Activated CD8-positive, alpha-beta memory T cell treated with anti-CD3 and anti-CD28 coated beads, Interleukin-2, amount 50 U/mL, for 24 hours (primary cell): ENCODE results near the gene MAP3K20.
"Not testable (repeated sequence)": the region's sequence is repeated elsewhere in the genome, so short reads cannot be mapped to it uniquely, and the experiment has no call there.

Source experiments
- DNase-seq: peaks from one replicate; pipeline ENCODE4 v3.0.0-alpha.2; 2020; ENCODE audit errors: extremely low read depth

Gene MAP3K20

DNA sequence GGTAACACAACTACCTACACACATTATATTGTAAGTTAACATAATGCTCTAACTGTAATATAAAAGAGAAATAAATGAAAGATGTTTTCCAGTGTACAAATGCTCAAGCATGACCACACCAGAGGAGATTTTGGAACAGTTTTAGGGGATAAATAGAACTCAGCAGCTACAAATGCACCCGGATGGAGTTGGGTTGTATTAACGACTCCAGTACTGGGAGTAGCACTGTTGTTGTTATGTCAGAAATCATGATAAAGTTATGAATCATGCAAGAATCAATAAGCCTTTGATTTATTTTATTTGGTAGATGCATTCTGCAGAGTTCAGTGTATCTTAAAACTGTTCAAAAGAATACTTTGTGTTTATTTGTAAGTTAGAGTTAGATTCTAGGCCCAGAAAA lies 126.9 kb downstream of the MAP3K20 start:
- DNase-seq = no peak

DNA sequence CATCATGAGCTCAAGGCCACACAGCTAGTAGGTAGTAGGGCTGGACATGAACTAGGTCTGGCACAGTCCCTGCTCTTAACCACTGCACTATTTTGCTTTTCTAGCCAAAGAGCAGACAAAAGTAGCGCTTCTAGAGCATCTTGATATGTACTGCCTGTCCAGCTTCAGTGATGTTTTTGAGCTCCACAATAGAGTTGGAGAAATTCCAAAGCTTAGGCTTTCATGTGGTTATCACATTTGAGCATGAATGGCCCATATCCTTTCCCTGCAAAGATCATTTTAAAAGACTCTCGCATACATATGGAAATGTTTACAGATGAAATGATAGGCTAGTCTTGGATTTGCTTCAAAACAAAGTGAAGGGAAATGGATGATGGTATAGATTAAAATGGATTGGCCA lies 128.7 kb downstream of the MAP3K20 start:
- no peak for DNase-seq

- DNase-seq = no peak
Observed at GRCh38 chr2:173205375-173205774, 129.7 kb downstream of the MAP3K20 start.

- DNase-seq = not testable (repeated sequence)
Observed at GRCh38 chr2:173207124-173207523, 131.5 kb downstream of the MAP3K20 start.

- DNase-seq = peak; percentile 4
Observed at GRCh38 chr2:173210270-173211196, 134.9 kb downstream of the MAP3K20 start.

DNA sequence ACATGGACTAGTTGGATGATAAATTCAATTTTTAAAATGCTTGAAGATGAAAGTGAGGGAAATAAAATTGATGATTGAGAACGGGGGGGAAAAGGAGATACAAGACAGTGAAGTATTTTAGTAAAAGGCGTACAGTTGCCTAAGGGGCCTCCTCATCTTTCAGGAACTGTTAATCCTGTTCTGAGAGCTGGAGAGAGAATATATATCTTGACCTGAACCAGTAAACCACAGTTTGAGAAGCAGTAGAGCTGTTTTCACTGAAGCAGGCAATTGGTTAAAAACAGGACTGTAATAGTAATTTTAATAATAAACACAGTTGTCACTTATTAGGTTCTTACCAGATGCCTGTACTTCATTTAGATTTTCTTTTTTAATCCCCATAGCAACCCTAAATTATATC lies 137.5 kb downstream of the MAP3K20 start:
- no peak for DNase-seq

GRCh38 chr2:173214213-173214612 lies 138.6 kb downstream of the MAP3K20 start:
- DNase-seq = no peak

DNA sequence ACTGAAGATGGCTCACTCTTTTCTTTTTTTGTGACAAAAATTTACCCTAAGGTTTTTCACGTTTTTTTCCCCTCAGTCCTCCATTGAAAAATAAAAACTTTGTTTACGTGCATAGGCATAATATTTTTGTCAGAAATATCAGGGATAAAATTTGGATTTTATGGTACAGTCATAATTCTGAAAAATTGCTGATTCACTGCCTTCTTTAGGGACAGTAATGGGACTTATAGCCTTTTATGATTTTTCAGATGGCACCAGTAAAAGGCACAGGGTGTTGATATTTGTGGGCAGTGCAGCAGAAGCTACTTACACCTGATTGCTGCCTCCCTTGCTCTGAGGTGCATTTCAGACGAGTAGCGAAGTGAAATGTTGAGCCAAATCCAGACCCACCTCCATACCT lies 139.7 kb downstream of the MAP3K20 start:
- no peak for DNase-seq

GRCh38 chr2:173216051-173216450 lies 140.4 kb downstream of the MAP3K20 start:
- no peak for DNase-seq

DNA sequence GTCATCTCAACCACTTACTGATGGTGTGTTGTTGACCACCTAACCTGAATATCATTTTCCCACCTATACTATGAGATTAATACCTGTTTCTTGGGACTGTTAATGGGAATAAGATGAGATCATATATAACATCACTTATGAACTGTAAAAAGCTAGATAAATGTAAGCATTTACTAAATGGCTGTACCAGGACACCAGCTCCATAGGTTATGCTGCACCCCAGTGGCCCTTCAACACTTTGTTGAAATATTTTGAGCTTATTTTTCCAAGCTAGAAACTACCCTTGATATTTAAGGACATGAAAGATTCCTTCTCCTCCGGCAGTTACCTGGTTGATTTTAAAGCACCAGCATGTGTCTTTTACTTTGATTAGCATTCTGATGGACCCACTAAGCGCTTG lies 141.0 kb downstream of the MAP3K20 start:
- DNase-seq = no peak

DNA sequence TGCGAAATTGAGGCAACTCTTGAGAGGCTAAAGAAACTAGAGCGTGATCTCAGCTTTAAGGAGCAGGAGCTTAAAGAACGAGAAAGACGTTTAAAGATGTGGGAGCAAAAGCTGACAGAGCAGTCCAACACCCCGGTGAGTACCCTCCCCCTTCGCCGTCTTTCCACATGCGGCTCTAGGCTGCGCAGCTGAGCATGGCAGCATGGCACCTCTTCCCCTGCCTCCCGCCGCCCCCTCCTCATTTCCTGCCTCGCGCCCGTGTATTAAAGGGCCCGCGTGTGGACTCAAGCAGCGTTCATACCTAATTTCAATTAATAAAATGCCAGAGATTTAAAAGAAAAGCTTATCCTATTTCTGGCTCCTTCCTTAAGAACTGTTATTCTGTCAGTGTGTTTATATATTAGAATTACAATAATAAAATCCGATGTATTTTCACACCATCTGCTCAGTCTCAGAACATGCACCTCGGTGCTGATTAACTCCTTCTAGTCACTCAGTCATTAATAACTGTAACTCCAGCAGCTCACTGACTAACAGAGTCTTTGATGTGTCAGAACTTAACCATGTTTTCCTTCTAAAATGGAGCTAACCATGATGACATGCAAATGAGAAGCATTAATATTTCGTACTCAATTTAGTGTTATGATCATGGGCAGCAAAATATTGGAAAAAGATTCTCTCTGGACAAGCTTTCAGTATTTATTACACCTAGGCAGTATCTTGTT lies 141.6 kb downstream of the MAP3K20 start:
- DNase-seq = no peak

GRCh38 chr2:173218326-173219056 lies 142.8 kb downstream of the MAP3K20 start:
- no peak for DNase-seq

- DNase-seq = no peak
Observed at GRCh38 chr2:173221132-173221695, 145.6 kb downstream of the MAP3K20 start.

- no peak for DNase-seq
Observed at GRCh38 chr2:173221937-173222594, 146.4 kb downstream of the MAP3K20 start.

DNA sequence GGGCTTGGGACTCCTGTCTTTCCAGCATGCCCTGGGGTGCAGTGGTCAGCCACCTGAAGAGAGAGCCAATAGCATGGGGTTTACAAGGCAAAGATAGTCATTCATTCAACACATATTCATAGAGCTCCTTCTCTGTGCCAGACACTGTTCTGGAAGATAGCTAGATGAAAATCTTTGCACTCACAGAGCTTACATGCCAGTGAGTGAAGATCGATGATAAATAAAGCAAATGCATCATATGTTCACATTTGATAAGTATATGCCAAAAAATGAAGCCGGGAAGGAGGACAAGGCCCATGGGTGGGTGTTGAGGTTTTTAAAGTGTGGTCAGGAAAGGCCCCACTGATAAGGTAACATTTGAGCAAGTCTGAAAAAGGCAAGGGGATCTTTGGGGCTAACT lies 148.2 kb downstream of the MAP3K20 start:
- no peak for DNase-seq

DNA sequence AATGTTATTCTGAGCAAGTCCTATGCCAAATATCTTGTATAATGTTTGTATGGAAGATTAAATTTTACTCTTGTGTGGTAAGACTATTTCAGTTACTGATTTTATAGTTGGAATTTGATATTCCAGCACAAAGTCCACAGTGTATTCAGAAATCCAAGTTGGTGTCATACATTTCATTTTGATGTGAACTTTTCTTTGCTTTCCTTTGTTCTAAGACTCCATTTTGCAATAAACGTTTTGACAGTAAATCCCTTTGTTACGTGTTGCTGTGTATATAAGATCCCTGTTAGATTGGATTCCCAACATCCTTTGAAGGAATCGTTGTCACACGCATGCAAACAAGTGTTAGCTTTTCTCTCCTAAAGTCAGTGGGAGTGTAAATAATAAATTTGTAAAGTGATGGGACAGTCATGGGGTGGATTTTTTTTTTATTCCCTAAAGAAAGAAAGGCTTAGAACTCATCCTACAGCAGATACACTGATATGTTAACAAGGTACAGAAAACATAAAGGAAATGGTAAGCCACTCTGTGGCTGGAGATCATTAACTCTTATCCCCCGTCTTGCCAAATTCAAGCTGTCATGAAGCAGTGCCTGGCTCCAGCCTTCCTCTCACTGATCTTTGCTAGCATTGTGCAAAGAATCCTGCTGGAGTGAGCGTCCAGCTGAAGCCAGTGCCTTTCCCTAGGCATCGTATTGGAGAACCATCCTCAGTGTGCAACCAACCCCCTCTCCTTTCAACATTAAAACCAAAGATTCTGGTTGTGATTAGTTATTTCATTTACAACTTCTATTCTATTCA lies 151.5 kb downstream of the MAP3K20 start:
- DNase-seq = no peak

DNA sequence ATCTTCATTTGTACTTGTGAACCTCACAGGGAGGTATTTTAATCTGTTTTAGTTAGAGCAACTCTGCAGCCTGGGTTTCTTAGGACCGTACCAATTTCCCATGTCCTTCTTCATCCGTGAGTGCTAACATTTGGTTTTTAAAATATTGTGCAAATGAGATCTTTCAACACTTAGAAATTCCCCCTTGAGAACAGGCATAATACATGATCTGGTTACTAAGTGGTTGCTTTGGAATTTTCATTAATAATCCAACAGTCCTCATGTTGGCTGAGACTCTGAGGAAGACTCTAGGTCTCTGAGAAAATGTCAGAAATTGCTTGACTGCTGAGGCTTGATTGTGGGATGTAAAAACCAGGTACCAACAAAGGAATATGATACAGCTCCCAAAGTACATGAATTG lies 153.4 kb downstream of the MAP3K20 start:
- no peak for DNase-seq

DNA sequence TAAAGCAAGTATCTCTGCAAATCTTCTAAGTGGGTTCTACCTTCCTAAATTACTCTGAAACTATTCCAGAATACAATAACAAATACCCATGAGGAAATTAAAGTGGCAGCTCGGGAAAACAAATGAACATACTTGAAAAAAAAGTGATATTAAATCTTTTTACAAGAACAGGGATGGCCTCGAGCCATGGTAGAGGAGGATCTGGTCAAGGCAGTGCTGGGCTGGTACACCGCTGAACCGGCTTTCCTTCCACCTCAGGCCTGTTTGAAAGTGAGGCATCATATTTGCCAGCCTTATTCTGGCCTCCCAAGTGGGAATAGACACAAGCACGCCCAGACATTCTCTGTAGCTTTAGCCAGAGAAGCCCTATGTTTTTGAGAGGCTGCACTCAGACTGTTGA lies 154.5 kb downstream of the MAP3K20 start:
- no peak for DNase-seq

DNA sequence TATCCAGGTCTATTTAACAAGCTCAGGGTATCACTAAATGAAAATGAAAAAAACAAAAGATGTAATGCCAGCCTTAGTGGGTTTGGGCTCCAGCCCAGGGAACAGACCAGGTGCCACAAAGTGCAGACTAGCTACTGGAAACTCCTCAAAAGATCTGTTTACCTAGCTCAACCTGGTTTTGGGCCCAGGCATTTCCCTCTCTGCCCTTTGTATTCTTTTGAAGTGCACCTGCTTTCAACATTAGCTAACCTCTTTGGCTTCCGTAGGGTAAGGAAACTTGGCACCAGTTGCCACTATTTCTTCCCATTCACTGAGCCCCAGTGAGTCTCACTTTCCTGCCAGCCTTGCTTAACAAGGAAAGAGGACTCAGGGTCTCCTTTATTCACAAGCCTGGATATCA lies 155.4 kb downstream of the MAP3K20 start:
- DNase-seq = no peak

- no peak for DNase-seq
Observed at GRCh38 chr2:173231465-173231864, 155.8 kb downstream of the MAP3K20 start.
